SIG-M5 treated with dmso at 0.1 percent for 504 hours (cell line): ENCODE data around the gene C3orf20.
A peak's percentile ranks its signal among the peaks of the same experiment; 100 is the strongest.

Experiments used
- DNase-seq: peaks from one replicate; lab custom pipeline; 2025; ENCODE audit not compliant: unreplicated experiment; lab: John Stamatoyannopoulos, UW

Gene C3orf20

DNA sequence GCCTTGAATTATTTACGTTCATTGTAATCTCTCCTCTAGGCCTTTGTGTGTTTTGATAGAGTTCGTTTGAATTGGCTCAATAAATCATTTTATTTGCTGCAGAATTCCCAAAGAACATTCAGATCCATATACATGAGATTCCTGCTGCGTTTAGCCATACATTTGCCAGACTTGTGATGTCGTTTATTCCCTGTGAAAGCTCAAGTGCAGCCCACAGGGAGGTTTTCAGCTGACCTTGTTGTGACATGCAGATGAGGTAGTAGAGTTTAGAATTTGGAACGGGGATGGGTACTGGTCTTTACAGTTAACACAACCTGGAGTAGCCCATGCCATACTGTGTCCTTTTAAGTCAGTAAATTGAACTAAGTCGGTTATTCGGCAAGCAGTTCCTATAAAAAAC lies at the start of gene C3orf20:
Gene C3orf20, plus strand, starts transcription at position 301 of the 400 bp plus-strand sequence. CDS start 7,573 bp downstream, outside the sequence.
- no peak for DNase-seq

DNA sequence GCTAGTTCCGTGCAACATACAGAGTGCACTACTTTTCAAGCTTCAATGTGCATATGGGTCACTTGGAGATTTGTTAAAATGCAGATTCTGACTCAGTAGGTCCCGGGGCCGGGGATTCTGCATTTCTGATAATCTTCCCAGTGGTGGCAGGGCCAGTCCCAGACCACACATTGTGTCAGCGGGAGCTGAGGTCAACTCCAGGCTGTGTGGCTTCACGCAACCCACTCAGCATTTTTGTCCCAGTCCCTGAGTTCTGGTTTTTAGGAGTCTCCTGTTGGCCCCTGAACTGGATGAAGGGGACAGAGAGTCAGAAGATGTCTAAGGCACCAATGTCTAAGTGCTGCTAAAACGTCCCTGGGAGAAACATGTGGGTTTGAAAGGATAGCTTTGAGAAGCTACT lies 49.5 kb upstream of the C3orf20 start:
- DNase-seq, result no peak

- DNase-seq, result no peak
Measured at GRCh38 chr3:14627815-14628214, 47.1 kb upstream of the C3orf20 start.

GRCh38 chr3:14628406-14628805 lies 46.5 kb upstream of the C3orf20 start:
- no peak for DNase-seq

DNA sequence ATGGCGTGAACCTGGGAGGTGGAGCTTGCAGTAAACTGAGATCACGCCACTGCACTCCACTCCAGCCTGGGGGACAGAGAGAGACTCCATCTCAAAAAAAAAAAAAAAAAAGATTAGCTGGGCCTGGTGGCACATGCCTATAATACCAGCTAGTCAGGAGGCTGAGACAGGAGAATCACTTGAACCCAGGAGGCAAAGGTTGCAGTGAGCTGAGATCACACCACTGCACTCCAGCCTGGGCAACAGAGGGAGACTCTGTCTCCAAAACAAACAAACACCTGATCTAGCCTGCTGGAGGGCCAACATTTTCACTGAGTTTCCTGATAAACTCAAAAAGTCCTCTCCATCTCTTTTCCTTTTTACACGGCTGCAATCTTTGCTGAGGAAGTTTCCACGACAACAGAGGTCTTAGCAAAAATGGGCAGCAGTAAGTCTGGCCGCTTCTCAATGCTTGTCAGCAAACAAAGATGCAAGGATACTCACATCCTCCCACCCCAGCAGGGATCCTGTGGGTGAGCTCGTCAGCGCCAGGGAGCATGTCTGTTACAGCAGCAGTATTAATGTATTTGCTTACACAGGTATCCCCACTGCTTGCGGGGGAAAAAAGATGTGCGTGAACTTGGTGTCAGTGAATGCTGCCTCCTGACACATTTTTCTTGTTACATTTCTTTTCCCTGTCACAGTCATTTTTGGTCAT lies 44.4 kb upstream of the C3orf20 start:
- DNase-seq, result no peak

- DNase-seq, result no peak
Measured at GRCh38 chr3:14631101-14631497, 43.8 kb upstream of the C3orf20 start.

DNA sequence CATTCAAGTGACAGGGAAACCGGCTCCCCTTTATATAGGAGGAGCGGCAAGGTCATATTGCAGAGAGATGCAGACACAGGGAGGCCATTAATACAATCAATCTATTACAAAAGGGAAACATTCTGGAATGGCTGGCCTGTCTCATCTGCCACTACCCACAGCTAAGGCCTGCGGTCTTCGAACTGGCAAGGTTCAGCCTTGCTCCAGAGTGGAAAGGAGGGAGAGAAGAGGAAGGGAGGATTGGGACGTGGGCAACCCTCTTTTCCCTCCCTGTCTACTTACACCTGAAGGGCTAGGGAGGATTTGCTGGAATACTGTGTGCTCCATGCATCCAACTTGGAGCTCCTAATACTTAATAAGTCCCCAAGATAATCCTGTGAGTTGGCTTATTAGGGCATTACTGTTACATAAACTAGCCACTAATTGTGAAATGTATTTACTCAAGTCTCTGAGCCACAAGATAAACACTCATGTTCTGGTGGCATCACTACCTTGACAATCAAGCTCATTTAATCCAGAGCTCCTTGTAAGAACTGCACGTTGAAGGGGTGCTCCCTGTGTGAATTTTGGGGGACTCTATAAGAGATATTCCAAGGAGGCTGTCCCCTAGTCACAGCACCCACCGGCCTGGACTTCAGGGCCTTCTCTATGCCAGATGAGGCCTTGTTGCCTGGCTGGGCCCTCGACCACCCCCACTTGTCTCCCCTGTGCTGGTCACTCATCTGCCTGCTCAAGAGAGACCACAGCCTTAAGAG lies 43.1 kb upstream of the C3orf20 start:
- DNase-seq, result no peak

DNA sequence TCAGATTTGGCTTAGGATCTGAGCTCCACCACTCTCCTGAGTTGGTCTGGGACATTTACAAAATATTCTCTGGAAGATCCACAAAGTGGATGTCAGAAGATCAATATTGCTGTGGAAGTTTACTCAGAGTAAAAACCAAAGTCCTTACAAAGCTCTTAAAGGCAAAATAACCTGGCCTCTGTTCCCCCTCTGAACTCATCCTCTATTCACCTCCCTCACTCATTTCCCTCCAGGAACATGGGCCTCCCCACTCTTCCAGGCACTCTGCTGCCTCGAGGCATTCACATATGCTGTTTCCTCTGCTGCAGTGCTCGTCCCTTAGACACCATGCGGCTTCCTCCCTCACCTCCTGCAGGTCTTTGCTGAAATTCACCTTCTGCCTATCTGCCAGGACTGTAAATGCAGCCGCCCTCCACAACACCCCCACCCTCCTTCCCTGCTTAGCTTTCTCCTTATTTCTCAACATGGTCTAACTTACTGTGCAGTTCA lies 42.5 kb upstream of the C3orf20 start:
- DNase-seq, result no peak

GRCh38 chr3:14633417-14633816 lies 41.5 kb upstream of the C3orf20 start:
- no peak for DNase-seq

DNA sequence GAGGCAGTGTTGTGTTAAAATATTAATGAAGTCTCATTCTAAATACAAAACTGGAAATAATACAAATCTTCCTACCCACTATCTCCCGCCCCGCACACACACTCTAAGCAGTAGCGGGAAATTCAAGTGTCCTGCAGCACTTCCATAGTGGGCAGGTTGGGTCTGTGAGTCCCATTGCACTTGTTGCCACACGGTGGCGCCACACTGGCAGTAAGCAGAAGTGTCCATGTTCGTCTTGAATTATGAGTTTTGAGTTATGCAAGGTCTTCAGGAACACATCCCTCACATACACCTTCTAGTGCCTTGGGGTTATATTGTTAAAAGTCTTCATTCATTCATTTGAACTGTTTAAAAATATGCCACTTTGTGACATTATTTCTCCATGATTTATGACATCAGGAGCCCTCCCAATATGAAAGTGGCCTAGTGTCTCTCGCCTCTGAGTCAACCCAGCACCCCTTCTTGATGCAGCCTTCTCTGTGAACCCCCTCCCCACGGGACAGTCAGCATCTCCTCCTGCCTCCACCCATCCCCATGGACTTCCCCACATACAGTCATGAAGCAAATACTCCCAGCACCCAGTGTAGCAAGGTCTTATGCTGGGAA lies 41.0 kb upstream of the C3orf20 start:
- DNase-seq, result peak; percentile 77

GRCh38 chr3:14634763-14635400 lies 40.1 kb upstream of the C3orf20 start:
- no peak for DNase-seq

GRCh38 chr3:14636496-14637087 lies 38.3 kb upstream of the C3orf20 start:
- DNase-seq, result no peak

DNA sequence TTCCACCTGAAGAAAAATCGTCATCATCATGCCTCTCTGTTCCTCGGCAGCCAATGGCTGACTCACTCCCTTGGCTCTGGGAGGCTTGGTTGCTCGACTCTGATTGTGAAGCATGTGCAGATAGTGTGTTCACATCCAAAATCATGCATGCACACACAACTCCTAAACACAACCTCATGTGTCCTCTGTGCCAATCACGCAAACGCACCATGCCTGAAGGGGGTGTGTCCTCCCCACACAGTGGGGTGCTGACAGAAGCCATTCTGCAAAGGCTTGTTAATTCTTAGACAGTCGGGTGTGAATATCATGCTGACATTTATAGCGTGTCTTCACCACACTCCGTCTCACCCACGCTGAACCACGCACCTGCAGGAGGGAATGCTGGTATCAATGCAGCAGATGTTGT lies 34.8 kb upstream of the C3orf20 start:
- no peak for DNase-seq

- no peak for DNase-seq
Measured at GRCh38 chr3:14640734-14641133, 34.2 kb upstream of the C3orf20 start.

DNA sequence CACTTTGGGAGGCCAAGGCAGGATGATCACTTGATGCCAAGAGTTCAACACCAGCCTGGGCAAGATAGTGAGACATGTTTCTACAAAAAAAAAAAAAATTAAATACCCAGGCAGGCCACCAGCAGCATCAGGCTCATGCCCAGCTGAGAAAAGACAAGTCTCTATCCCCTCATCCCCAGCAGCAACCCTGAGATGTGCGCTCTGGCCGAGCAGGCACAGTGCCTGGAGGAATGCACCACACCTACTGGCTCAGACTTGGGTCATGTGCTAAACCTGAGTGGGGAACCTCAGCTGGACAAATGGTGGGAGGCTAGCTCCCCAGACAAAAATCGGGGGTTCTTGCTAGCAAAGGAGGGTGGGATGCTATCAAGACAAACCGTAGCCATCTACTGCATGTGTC lies 33.6 kb upstream of the C3orf20 start:
- DNase-seq, result no peak

GRCh38 chr3:14645453-14645852 lies 29.5 kb upstream of the C3orf20 start:
- DNase-seq, result no peak

GRCh38 chr3:14646131-14646573 lies 28.8 kb upstream of the C3orf20 start:
- no peak for DNase-seq

DNA sequence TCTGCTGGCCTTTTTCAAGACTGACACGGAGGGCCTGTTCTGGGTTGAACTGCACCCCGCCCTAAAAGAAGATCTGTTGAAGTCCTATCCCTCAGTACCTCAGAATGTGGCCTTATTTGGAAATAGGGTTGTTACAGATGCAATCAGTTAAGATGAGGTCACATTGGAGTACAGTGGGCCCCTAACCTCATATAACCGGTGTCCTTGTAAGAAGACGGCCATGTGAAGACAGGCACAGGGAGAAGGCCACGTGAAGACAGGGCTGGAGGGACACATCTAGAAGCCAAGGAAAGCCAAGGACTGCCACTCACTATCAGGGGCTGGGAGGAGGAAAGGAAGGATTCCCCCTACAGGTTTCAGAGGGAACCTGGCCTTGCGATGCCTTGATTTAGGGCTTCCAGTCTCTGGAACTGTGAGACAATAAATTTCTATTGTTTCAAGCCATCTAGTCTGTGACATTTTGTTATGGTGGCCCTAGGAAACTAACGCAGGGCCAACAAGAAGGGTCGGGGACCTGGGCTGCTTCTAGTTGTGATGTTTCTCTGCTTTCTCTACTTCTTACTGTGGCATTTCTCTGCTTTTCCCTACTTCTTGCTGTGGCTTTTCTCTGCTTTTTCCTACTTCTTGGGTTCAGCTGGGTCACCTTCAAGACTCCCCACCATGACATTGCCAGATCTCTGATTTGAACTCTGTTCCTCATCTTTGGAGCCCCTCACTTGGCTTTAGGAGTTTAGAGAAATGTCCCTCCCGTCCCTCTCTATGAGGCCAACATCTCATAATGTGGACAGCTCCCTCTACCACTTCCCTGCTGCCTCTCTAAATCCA lies 28.1 kb upstream of the C3orf20 start:
- DNase-seq, result peak; percentile 62

- no peak for DNase-seq
Measured at GRCh38 chr3:14647976-14648955, 26.7 kb upstream of the C3orf20 start.
